ENCODE measurements around the gene SHISA7.
A peak's percentile ranks its signal among the peaks of the same experiment; 100 is the strongest.

The SHISA7 gene

GRCh38 chr19:55486971-55487923, 44.1 kb upstream of the SHISA7 start (continued):
- TF ChIP-seq ELK4 (IDR thresholded peaks at IDR 0.05; ENCODE audit: borderline replicate concordance, low read depth, low read length) = no peak
- TF ChIP-seq, protein P1, sequence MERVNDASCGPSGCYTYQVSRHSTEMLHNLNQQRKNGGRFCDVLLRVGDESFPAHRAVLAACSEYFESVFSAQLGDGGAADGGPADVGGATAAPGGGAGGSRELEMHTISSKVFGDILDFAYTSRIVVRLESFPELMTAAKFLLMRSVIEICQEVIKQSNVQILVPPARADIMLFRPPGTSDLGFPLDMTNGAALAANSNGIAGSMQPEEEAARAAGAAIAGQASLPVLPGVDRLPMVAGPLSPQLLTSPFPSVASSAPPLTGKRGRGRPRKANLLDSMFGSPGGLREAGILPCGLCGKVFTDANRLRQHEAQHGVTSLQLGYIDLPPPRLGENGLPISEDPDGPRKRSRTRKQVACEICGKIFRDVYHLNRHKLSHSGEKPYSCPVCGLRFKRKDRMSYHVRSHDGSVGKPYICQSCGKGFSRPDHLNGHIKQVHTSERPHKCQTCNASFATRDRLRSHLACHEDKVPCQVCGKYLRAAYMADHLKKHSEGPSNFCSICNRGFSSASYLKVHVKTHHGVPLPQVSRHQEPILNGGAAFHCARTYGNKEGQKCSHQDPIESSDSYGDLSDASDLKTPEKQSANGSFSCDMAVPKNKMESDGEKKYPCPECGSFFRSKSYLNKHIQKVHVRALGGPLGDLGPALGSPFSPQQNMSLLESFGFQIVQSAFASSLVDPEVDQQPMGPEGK (tag by site-specific recombination; IDR thresholded peaks at IDR 0.05) = peak; percentile 75
- peak; percentile 55; the same call in 1 of the 2 replicates for TF ChIP-seq ZNF629 (tag by site-specific recombination; IDR thresholded peaks at IDR 0.05)
- no peak for TF ChIP-seq ZNF362 (tag by site-specific recombination; IDR thresholded peaks at IDR 0.05)
- TF ChIP-seq ZNF24 (tag by site-specific recombination; IDR thresholded peaks at IDR 0.05) = peak; percentile 50; the same call in 1 of the 2 replicates
- TF ChIP-seq HOXD13 (CRISPR knock-in tag; IDR thresholded peaks at IDR 0.05; ENCODE audit: borderline replicate concordance) = no peak
- TF ChIP-seq ZNF571 (tag by site-specific recombination; IDR thresholded peaks at IDR 0.05) = no peak
- TF ChIP-seq, protein P2, sequence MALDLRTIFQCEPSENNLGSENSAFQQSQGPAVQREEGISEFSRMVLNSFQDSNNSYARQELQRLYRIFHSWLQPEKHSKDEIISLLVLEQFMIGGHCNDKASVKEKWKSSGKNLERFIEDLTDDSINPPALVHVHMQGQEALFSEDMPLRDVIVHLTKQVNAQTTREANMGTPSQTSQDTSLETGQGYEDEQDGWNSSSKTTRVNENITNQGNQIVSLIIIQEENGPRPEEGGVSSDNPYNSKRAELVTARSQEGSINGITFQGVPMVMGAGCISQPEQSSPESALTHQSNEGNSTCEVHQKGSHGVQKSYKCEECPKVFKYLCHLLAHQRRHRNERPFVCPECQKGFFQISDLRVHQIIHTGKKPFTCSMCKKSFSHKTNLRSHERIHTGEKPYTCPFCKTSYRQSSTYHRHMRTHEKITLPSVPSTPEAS (tag by site-specific recombination; IDR thresholded peaks at IDR 0.05) = peak; percentile 81
- no peak for TF ChIP-seq ZFP69B (tag by site-specific recombination; IDR thresholded peaks at IDR 0.05)
- peak; percentile 86 for TF ChIP-seq KLF9 (tag by site-specific recombination; IDR thresholded peaks at IDR 0.05; ENCODE audit: low read depth)
- TF ChIP-seq ZNF658 (tag by site-specific recombination; IDR thresholded peaks at IDR 0.05) = no peak
- TF ChIP-seq, protein P3, sequence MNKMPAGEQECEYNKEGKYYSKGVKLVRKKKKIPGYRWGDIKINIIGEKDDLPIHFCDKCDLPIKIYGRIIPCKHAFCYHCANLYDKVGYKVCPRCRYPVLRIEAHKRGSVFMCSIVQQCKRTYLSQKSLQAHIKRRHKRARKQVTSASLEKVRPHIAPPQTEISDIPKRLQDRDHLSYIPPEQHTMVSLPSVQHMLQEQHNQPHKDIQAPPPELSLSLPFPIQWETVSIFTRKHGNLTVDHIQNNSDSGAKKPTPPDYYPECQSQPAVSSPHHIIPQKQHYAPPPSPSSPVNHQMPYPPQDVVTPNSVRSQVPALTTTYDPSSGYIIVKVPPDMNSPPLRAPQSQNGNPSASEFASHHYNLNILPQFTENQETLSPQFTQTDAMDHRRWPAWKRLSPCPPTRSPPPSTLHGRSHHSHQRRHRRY (tag by site-specific recombination; IDR thresholded peaks at IDR 0.05) = no peak
- TF ChIP-seq BCL11A (tag by site-specific recombination; IDR thresholded peaks at IDR 0.05; ENCODE audit: low read depth) = peak; percentile 78; the same call in 1 of the 2 replicates
- no peak for TF ChIP-seq ZBTB49 (tag by site-specific recombination; IDR thresholded peaks at IDR 0.05; ENCODE audit: low read depth)
- TF ChIP-seq ZNF48 (tag by site-specific recombination; IDR thresholded peaks at IDR 0.05) = no peak
- TF ChIP-seq ZBTB17 (tag by site-specific recombination; IDR thresholded peaks at IDR 0.05) = peak; percentile 56
- no peak for TF ChIP-seq ZNF654 (tag by site-specific recombination; IDR thresholded peaks at IDR 0.05; ENCODE audit: low read depth)
- TF ChIP-seq ZNF37A (tag by site-specific recombination; IDR thresholded peaks at IDR 0.05) = no peak
- peak; percentile 45; the same call in 1 of the 2 replicates for TF ChIP-seq ZNF501 (tag by site-specific recombination; IDR thresholded peaks at IDR 0.05)
- no peak; the same call in 1 of the 2 replicates for TF ChIP-seq KLF1 (tag by site-specific recombination; IDR thresholded peaks at IDR 0.05)
- no peak for TF ChIP-seq ZNF140 (tag by site-specific recombination; IDR thresholded peaks at IDR 0.05)
- 0 out of 2 replicates have a peak, but pooled peaks have one; percentile 19 for TF ChIP-seq KLF7 (tag by site-specific recombination; IDR thresholded peaks at IDR 0.05; ENCODE audit: borderline replicate concordance)
- TF ChIP-seq ZBTB20 (tag by site-specific recombination; IDR thresholded peaks at IDR 0.05) = peak; percentile 52
- TF ChIP-seq ZNF121 (tag by site-specific recombination; IDR thresholded peaks at IDR 0.05) = no peak
- TF ChIP-seq ZNF292 (tag by site-specific recombination; IDR thresholded peaks at IDR 0.05; ENCODE audit: borderline replicate concordance, low read depth) = no peak
- TF ChIP-seq SCRT1 (tag by site-specific recombination; IDR thresholded peaks at IDR 0.05; ENCODE audit: borderline replicate concordance) = no peak
- no peak for TF ChIP-seq ZNF274 (IDR thresholded peaks at IDR 0.05; ENCODE audit: low read length)
- no peak for TF ChIP-seq ZNF274 (tag by site-specific recombination; IDR thresholded peaks at IDR 0.05; ENCODE audit: borderline replicate concordance)
- TF ChIP-seq ZNF175 (tag by site-specific recombination; IDR thresholded peaks at IDR 0.05) = no peak
- 0 out of 2 replicates have a peak, but pooled peaks have one; percentile 9 for TF ChIP-seq OSR2 (tag by site-specific recombination; IDR thresholded peaks at IDR 0.05)
- peak; percentile 52; the same call in 1 of the 2 replicates for TF ChIP-seq GLI4 (tag by site-specific recombination; IDR thresholded peaks at IDR 0.05)
